NCI-H1436 (cell line): ENCODE results near the gene FRMD6.
"Not testable (repeated sequence)": the region's sequence is repeated elsewhere in the genome, so short reads cannot be mapped to it uniquely, and the experiment has no call there.

Experiments used
- DNase-seq: peaks from one replicate; lab custom pipeline; 2025; lab: John Stamatoyannopoulos, UW

Gene FRMD6

DNA sequence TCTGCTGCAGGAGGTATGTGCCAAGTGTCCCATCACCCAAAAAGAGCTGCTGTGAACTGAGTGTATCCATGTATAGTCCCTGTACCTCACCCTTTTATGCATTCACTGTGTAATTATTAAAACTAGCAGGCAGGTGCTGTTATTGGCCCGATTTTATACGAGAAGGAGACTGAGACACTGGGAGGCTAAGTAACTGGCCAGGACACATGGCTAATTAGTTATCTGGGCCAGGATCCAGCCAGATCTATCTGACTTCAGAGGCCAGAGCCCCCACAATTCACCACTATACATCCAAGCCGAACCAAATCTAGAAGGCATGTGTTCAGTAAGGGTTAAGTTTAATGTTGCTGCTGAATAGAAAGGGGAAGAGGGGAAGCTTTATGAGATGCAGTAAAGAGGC, 73.4 kb downstream of the FRMD6 start:
- DNase-seq: no peak

DNA sequence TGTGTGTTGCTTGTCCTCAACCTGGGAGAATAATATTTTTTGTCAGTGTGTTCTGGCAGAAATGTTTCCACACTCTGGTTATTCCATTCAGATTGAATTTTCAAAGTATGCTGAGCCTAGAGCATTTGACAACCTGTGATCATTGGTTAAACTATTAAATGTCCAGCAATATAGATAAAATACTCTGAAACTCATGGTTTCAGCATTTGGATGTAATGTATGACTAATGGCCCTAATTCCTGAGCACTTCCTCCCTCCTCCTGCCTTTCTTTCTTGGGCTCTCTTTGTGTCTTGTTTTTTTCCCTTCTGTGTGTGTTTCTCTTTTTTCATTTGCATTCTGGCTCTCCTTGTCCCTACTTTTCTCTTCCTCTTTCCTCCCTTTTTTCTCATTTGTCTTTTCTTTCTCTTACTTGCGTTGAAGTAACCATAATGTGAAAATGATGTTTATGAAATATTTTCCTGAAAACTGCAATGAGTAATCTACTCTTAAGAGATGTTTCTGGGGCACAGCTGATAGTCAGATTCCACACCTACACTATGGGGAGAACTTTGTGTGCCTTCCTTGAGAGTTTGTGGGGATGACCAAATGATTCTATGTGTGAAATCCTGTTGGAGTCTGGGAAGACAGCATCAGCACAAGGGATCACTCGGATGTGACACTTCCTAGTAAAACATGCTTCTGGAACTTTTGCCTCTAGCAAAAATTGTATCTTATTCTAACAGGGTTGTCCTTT, 74.6 kb downstream of the FRMD6 start:
- DNase-seq: no peak

DNA sequence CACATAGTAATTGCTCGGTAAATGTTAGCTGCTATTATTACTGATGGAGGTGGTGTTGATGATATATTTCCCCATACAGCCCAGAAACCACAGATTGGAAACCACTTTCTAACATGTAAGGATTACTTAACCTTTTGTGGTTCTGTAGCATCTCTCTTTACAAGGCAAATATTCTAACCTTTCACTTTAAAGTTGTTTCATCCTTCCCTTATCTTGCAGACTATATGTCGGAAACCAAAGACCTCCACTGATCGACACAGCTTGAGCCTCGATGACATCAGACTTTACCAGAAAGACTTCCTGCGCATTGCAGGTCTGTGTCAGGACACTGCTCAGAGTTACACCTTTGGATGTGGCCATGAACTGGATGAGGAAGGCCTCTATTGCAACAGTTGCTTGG, 75.8 kb downstream of the FRMD6 start:
- no peak for DNase-seq

DNA sequence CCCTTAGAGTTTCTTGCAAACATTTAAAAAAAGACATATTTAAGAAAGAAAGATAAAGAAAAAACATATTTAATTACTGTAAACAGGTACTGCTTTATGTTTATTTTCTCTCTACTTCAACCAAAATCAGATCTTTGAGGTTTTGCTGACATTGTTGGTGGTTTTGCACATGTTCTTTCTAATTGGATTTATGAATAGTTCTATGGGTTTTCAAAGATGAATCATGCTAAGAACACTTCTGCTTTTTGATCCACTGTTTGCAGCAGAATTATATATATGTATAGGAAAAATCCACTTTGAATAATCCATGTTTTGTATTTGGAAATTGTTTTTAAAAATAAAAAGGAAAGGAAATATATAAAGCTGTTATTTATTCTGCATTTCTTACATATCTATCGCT, 78.4 kb downstream of the FRMD6 start:
- DNase-seq: no peak

DNA sequence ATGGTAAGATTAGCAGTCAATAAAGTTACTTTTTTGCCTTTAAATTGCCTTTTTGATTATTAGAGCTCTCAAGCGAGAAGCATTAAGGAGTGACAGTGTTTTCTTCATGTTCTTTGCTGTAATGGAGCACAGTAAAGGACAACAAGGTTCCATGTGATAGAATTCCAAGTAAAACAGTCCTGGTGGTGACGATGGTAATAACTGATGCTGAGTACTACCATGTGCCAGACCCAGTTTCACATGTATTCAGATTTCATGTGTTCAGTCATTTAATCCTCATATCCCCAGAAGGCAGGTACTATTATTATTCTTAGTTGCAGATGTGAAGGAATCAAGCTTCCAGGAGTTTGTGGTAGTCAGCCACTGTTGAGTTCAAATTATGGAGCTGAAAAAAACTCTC, 79.0 kb downstream of the FRMD6 start:
- DNase-seq: no peak

DNA sequence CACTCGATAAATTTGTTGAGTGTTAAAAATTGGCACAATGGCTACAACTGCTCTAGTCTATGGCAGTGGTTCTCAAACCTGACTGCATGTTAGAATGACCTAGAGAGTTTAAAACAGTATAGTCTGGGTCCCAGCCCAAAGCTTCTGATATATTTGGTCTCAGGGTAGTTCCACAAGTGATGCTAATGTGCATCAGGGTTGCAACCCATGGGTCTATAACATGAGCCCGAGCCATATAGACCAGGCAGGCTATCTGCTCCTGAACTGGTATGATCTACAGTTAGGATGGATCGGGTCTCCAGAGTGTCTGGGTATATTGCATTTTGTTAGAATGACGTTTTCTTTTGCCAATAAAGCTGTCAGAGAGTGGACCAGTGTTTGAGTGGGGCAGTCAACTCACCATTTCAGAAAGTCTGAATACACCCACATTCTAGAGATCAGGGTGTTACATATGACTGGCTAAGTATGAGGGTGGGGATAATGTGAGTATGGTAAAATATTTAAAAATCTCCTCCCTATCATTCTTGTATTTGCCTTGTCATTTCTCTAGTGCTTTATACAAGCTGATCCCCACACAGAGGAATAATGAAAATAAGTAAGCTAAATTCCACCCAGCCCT, 80.9 kb downstream of the FRMD6 start:
- no peak for DNase-seq

DNA sequence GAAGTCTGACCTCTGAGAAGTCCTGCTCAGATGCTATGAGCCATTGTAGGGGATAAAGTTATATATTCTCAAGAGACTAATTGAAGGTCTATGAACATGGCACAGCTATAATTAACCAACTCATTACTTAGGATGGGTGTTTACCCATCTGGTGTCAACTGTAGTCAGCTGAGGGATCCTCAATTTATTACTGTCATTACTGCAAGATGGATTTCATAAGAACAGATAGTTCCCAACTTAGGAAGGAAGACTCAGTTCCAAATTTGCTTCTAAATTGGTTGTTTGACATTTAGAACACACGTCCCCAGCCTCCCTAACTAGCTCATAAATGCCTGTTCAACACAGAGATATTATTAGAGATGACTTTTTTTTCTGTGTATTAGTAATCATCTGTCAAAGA, 81.4 kb downstream of the FRMD6 start:
- DNase-seq: no peak

DNA sequence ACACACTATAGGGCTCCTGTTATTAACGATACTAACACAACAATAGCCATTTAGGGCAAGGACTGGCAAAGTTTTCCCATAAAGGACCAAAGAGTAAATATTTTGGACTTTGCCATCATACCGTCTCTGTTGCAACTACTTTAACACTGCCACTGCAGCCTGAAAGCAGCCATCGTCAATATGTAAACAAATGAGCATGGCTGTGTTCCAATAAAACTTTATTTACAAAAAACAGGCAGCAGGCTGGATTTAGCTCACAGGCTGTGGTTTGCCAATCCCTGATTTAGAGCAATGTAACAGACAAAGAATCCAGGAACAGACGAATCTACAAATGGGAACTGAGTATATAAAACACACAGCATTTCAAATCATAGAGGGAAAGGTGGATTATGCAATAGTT, 84.1 kb downstream of the FRMD6 start:
- no peak for DNase-seq

DNA sequence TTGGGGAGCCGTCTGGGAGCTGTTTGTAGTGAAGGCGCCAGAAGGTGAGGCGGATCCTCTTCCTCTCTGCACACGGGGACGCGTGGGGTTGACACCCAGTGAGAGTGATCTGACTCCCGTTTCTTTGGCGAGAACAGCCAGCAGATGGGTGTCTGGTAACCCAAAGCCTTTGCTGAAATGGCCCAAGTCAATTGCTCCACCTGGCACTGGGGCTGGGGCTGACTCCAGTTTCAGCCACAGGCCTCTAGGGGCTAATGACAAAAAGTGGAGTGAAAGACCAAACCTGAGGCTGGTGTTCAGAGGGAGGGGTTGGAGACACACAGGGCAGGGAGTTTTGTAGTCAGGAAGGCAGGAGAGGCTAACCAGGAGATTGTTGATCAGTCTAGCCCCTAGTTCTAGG, 87.0 kb downstream of the FRMD6 start:
- no peak for DNase-seq

DNA sequence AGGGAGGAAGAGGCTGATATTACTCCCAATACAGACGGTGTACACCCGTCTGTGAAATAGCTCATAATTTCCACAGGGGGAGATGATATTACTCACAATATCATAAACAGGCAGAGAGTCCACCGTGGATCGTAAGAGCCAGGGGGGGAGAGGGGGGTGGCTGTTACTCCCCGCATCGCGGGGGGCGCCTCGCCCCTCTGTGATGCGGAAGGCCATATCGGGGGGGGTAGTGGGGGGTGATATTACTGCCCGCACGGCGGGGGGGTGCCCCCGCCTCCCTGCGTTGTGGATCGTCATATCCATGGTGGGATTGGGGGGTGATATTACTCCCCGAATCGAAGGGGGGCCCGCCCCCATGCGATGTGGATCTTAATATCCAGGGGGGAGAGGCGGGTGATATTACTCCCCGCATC, 91.9 kb downstream of the FRMD6 start:
- DNase-seq: no peak

DNA sequence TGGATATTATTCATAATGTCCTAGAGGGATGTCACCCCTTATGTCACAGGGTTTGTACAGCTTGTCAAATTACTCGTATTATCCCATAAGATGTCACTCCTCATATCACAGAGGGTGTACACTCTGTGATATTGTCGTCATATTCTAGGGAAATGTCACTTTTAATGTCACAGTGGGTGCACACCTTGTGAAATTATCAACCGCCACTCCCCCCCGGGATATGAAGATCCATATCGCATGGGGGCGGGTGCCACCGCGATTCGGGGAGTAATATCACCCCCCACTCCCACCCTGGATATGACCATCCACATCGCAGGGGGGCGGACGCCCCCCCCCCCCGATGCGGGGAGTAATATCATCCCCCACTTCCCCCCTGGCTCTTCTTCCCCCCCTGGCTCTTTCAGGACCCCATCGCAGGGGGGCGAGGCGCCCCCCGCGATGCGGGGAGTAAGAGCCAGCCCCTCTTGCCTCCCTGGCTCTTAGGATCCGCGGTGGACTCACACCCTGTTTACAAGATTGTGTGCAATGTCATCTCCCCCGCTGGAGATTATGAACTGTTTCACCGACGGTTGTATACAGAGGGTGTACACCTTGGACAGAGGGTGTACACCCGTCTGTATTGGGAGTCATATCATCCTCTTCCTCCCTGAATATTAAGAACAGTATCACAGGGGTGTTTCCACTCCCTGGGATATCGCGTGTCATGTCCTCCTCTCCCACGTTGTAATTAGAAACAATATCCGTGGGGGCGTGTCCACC, 92.8 kb downstream of the FRMD6 start:
- DNase-seq: no peak

DNA sequence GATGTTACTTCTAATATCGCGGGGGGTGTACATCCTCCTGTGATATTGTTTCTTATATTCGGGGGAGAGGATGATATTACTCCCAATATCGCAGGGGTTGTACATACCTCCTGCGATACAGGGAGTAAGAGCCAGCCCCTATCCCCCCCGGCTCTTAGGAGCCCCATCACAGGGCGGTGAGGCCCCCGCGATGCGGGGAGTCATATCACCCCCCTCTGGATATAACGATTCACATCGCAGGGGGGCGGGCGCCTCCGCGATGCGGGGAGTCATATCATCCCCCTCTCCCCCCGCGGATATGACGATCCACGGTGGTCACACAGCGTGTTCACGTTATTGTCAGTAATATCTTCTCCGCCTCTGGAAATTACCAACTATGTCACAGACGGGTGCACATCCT, 95.1 kb downstream of the FRMD6 start:
- not testable (repeated sequence) for DNase-seq

DNA sequence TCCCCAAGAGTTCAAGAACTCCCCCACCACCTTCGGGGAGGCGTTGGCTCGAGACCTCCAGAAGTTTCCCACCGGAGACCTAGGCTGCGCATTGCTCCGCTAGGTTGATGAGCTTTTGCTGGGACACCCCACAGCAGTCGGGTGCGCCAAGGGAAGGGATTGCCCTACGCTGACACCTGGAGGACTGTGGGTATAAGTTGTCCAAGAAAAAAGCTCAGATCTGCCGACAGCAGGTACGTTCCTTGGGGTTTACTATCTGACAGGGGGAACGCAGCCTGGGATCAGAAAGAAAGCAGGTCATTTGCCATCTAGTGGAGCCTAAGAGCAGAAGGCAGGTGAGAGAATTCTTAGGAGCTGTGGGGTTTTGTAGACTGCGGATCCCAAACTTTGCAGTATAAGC, 98.8 kb downstream of the FRMD6 start:
- no peak for DNase-seq

DNA sequence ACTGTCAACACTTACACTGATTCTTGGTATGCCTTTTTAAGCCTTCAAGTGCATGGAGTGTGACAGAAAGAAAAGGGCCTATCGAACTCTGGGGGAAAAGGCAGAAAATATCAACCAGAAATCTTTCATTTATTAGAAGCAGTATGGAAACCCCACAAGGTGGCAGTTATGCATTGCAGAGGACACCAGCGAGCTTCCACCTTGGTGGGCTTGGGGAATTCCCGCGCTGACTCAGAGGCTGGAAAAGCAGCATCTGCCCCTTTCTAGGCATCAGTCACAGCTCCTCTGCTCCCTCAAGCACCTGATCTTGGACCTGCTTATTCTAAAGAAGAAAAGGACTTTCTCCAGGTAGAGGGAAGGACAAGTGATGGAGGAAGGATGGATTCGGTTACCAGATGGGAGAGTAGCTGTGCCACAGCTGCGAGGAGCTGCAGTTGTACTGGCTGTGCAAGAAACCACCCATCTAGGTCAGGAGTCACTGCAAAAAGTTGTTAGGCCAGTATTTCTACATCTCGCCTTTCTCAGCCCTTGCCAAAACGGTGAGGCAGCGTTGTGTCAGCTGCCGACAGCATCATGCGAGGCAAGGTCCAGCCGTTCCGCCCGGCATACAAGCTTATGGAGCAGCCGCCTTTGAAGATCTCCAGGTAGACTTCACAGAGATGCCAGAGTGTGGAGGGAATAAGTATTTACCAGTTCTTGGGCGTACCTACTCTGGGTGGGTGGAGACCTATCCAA, 100.1 kb downstream of the FRMD6 start:
- not testable (repeated sequence) for DNase-seq

DNA sequence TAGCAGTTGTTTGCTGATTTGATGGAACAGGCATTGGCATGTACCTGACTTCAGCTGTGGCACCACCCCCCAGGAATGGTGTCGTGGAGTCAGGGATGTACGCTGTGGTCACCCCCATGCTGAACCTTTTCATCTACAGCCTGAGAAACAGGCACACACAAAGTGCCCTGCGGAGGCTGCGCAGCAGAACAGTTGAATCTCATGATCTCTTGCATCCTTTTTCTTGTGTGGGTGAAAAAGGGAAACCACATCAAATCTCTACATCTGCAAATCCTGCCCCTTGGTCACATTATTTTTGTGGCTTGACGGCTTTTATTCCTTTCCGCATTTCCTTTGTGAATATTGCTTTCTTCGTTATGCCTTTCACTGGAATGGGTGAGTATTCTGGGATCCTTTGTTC, 106.0 kb downstream of the FRMD6 start:
- DNase-seq: not testable (repeated sequence)

DNA sequence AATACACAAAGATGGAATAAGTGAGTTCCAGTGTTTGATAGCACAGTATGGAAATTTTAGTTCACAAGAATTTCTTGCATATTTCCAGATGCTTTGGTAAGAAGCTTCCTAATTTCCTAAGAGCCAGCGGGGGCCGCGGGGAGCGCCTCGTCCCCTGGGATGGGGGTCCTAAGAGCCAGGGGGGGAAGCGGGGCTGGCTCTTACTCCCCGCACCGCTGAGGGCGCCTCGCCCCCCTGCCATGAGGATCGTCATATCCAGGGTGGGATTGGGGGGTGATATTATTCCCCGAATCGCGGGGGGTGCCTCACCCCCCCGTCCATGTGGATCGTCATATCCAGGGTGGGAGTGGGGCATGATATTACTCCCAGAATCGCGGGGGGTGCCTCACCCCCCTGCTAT, 108.2 kb downstream of the FRMD6 start:
- DNase-seq: no peak

DNA sequence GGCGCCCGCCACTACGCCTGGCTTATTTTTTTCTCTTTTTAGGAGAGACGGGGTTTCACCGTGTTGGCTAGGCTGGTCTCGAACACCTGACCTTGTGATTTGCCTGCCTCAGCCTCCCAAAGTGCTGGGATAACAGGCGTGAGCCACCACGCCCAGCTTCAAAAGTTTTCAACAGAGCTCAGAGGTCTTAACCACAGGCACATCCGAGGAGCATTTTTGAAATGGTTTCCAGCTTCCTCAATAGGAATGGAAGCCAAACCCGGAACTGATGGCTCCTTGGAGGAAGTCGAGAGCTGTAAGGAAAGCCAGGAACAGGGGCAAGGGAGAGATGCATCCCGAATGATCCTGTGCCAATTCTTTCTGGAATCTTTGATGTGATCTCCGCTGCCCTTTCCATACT, 114.0 kb downstream of the FRMD6 start:
- DNase-seq: not testable (repeated sequence)

DNA sequence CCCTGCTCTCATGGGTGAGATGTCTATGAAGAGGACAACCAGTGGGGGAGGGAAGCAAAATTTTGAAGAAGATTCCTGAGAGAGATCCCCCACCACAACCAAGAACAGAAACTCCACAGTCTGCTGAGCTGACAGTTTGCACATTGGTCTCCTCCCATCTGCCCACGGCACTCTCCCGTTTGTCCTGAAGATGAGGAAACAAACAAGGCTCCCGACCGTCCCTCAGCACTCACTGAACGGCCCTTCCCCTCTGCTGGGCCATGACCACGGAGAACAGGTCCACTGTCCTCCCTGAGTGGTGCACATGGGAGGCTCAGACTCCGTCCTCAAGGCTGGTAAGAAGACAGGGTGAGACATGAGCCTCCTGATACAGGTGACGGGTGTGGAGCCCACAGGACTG, 114.9 kb downstream of the FRMD6 start:
- not testable (repeated sequence) for DNase-seq

DNA sequence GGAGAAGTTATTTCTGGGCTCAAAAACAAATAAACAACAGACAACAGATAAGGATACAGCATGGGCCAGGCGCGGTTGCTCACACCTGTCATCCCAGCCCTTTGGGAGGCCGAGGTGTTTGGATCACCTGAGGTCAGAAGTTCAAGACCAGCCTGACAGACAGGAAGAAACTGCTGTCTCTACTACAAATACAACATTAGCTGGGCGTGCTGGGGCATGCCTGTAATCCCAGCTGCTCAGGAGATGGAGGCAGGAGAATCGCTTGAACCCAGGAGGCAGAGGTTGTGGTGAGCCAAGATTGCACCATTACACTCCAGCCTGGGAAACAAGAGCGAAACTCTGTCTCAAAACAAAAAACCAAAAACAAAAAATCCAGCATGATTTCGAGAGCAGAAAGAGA, 117.6 kb downstream of the FRMD6 start:
- DNase-seq: not testable (repeated sequence)

DNA sequence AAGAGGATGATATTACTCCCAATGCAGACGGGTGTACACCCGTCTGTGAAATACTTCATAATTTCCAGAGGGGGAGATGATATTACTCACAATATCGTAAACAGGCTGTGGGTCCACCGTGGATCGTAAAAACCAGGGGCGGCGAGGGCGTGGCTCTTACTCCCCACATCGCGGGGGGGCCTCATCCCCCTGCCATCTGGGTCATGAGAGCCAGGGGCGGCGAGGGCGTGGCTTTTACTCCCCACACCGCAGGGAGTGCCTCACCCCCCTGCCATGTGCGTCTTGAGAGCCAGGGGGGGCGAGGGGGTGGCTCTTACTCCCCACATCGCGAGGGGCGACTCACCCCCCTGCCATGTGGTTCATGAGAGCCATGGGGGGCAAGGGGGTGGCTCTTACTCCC, 122.5 kb downstream of the FRMD6 start:
- no peak for DNase-seq

DNA sequence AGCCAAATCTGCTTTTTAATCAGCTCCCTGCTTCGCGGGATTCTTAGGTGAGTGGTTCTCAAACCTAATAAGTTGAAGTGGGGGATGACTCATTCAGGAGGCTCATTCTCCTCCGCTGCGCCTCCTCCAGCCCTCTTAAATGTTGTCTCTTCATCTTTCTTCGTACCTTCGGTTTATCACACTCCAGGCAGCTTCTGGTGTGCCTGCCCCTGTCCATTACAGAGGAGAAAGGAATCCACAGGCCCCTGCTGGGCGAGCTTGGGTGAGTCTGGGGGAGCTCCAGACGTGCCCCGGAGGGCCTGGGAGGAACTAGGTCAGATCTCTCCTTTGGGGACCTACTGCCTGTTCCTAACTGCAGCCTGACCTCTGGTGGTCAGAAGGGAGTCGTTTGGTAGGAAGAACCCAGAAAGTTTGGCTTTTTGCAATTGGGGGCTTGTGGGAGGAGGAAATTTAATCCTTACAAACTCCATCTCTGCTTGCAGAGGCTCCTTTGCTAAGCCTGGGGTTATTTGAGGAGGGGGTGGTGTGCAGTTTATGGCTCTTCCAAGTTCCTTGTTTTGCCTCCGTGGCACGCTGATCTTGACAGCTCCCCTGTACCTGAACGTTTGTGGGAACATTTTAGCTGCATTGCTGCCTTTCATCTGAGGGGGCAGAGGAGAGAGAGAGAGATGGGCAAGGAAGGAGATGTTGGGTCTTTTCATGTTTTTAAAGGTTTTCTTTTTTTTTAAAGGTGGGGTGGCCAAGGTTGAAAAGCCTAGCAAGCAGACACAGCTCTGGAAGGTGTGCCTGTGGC, 124.6 kb downstream of the FRMD6 start:
- peak; percentile 60 for DNase-seq
